Esophagus muscularis mucosa (tissue), 4 donors: ENCODE measurements around the gene KLRD1.
"Not testable (repeated sequence)": the region's sequence is repeated elsewhere in the genome, so short reads cannot be mapped to it uniquely, and the experiment has no call there.

Source experiments
- CTCF ChIP-seq, 3 experiments: fragments of 200-600 bp in 2 of 3; fragments of 450-650 bp in 1 of 3; sonication (generic) in 2 of 3; IDR thresholded peaks; one replicate each; pipeline ENCODE4 v1.5.1; 2017 to 2019; ENCODE audit warnings: antibody characterized with exemption in 3 of 3, mild to moderate bottlenecking in 2 of 3, moderate library complexity in 1 of 3
- EP300 ChIP-seq: sonication (generic); formaldehyde crosslinking; IDR thresholded peaks from one replicate; pipeline ENCODE4 v1.6.1; 2017; ENCODE audit warnings: antibody characterized with exemption
- POLR2A ChIP-seq: fragments of 450-650 bp; IDR thresholded peaks from one replicate; pipeline ENCODE4 v1.6.1; 2017; ENCODE audit warnings: antibody characterized with exemption, moderate library complexity, mild to moderate bottlenecking, low read depth
- POLR2AphosphoS5 ChIP-seq, 2 donors: sonication (generic); formaldehyde crosslinking; IDR thresholded peaks; one replicate each; pipeline ENCODE4 v1.6.1; 2017; ENCODE audit warnings: antibody characterized with exemption in 2 of 2

GRCh38 chr12:10351457-10351856 lies 43.8 kb downstream of the KLRD1 start:
- not testable (repeated sequence) for TF ChIP-seq CTCF (IDR thresholded peaks at IDR 0.05); POLR2AphosphoS5 (IDR thresholded peaks at IDR 0.05); POLR2A; EP300
